Activated CD8-positive, alpha-beta T cell treated with anti-CD3 and anti-CD28 coated beads for 36 hours (primary cell): Measurements from ENCODE around the gene SULT1C4. TPM values are rescaled to one million over a fixed set of nuclear protein-coding genes. Genes with fewer than 3 reads are reported as not detected.
"Not testable (repeated sequence)": the region's sequence is repeated elsewhere in the genome, so short reads cannot be mapped to it uniquely, and the experiment has no call there.

ENCODE experiments used
- ATAC-seq: fragments of 200-7000 bp; cut with Tn5 transposase; one replicate; pipeline ENCODE4 v1.10.0; 2021; ENCODE audit warnings: mild to moderate bottlenecking, moderate library complexity
- CTCF ChIA-PET: fragments of 350-600 bp; sonication (Branson Sonifier 250); formaldehyde crosslinking; loops from one replicate; lab custom pipeline; 2021; ENCODE audit warnings: antibody characterized with exemption; lab: Charles Lee
- POLR2A ChIA-PET: fragments of 350-600 bp; sonication (Branson Sonifier 250); formaldehyde crosslinking; loops from one replicate; lab custom pipeline; 2021; ENCODE audit warnings: antibody characterized with exemption; lab: Charles Lee
- DNase-seq: peaks from one replicate; pipeline ENCODE4 v3.0.0-alpha.2; 2020
- H3K27ac Mint-ChIP-seq: one replicate; pipeline ENCODE4 v1.8.0; 2021; ENCODE audit warnings: mild to moderate bottlenecking, mixed read lengths
- H3K27me3 Mint-ChIP-seq: one replicate; pipeline ENCODE4 v1.8.0; 2021; ENCODE audit warnings: mixed read lengths
- H3K36me3 Mint-ChIP-seq: one replicate; pipeline ENCODE4 v1.8.0; 2021; ENCODE audit warnings: low read depth, mixed read lengths
- H3K4me1 Mint-ChIP-seq: one replicate; pipeline ENCODE4 v1.8.0; 2021; ENCODE audit warnings: low read depth, mixed read lengths
- H3K4me3 Mint-ChIP-seq: one replicate; pipeline ENCODE4 v1.8.0; 2021; ENCODE audit warnings: mild to moderate bottlenecking, moderate library complexity, mixed read lengths
- H3K9me3 Mint-ChIP-seq: one replicate; pipeline ENCODE4 v1.8.0; 2021; ENCODE audit warnings: mixed read lengths
- intact Hi-C: fragments of 100-400 bp; cut with micrococcal nuclease; formaldehyde crosslinking; loops from one replicate; pipeline ENCODE4 v1.10.0; 2022
- total RNA-seq, 2 experiments: library from RNA; stranded (reverse); gene quantifications; one replicate each; pipeline ENCODE4 v1.2.3, GENCODE V29; 2021
- TF ChIP-seq, protein P1 (sequence below): fragments of 200-600 bp; IDR thresholded peaks from one replicate; pipeline ENCODE4 v1.8.0; 2022; ENCODE audit warnings: antibody characterized with exemption, mild to moderate bottlenecking

SULT1C4 gene
- total RNA-seq, 2 experiments from 2014 or later: not detected

DNA sequence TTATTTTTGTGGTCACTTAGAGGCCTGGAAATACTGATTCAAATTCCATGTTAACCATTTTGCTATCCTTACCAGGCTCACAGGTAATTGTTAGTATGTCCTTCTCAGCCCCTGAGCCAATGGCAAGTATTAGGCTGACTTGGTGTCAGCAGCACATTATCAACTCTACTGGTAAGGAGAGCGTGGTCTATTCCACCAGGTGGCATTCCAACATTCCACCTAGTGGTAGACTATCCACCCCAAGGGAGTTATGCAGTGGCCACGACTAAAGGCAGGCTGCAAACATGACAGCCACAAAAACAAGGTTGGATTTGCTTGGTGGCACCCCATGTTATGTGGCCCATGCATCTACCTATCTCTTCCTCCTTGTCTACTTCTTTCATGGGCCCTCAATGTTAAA lies 39.5 kb downstream of the SULT1C4 start:
- no peaks in the 10 kb centered on the region for H3K4me1 Mint-ChIP-seq
- CTCF ChIA-PET: interaction anchor here (1.0 kb wide), 1 partner anchor 151 kb away, joined by 3 read pairs; no protein-coding TSS in a partner anchor
- no peak overlapping the region for H3K4me3 Mint-ChIP-seq
- peaks cover 2% of the 10 kb centered on the region for H3K27me3 Mint-ChIP-seq
- ATAC-seq: peak; percentile 45
- H3K9me3 Mint-ChIP-seq: no peaks in the 10 kb centered on the region
- no peak overlapping the region for H3K27ac Mint-ChIP-seq
- no peaks in the 10 kb centered on the region for H3K36me3 Mint-ChIP-seq
- TF ChIP-seq, protein P1, sequence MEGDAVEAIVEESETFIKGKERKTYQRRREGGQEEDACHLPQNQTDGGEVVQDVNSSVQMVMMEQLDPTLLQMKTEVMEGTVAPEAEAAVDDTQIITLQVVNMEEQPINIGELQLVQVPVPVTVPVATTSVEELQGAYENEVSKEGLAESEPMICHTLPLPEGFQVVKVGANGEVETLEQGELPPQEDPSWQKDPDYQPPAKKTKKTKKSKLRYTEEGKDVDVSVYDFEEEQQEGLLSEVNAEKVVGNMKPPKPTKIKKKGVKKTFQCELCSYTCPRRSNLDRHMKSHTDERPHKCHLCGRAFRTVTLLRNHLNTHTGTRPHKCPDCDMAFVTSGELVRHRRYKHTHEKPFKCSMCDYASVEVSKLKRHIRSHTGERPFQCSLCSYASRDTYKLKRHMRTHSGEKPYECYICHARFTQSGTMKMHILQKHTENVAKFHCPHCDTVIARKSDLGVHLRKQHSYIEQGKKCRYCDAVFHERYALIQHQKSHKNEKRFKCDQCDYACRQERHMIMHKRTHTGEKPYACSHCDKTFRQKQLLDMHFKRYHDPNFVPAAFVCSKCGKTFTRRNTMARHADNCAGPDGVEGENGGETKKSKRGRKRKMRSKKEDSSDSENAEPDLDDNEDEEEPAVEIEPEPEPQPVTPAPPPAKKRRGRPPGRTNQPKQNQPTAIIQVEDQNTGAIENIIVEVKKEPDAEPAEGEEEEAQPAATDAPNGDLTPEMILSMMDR: no peak
- peak; percentile 11 for DNase-seq
- intact Hi-C loops: no loop called here
- POLR2A ChIA-PET: no interaction called here

DNA sequence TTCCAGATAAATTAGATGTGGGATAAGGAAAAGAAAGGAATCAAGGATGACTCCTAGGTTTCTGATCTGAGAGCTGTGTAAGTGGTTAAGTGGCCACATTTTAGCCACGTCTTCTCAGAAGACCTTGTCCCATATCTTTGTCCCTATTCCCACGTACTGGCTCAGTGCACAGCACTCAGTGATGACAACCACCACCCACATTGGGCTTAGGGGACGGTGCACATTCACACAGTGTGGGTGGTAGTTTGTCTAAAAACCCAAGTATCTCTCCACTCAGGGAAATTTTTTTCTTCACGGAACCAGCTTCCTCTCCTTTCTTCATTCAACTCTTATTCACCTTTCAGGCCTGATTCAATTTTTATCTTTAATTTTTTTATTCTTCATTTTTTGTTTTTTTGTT lies 40.7 kb downstream of the SULT1C4 start:
- TF ChIP-seq, protein P1: no peak
- intact Hi-C loops: no loop called here
- ChIA-PET POLR2A (interaction anchor here (0.6 kb wide), 1 partner anchor 115 kb away, joined by 4 read pairs; no protein-coding TSS in a partner anchor), CTCF (interaction anchor here (1.0 kb wide), 1 partner anchor 153 kb away, joined by 3 read pairs; no protein-coding TSS in a partner anchor)
- Mint-ChIP-seq H3K4me3 (no peak overlapping the region), H3K36me3 (no peaks in the 10 kb centered on the region), H3K4me1 (no peaks in the 10 kb centered on the region), H3K27ac (no peak overlapping the region), H3K9me3 (no peaks in the 10 kb centered on the region), H3K27me3 (peaks cover 6% of the 10 kb centered on the region)
- ATAC-seq (no peak), DNase-seq (no peak)

DNA sequence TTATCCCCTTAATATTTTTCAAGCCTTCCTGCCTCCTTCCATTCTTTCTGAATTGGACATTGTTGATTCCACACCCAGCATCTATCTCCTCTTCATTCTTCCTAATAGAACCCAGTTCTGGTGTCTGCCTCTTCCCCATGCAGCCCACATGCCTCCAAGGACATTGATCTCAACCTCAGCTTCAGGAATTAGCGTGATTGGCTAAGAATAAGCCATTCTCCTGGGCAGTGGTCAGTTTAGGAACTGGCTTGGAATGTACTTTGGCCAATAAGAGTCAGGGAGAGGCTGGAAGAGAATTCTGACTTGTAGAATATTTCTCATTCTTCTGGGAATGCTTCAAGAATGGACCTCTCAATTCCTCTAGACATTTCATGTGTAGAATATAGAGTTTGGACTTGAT lies 45.3 kb downstream of the SULT1C4 start:
- Mint-ChIP-seq H3K4me1 (no peaks in the 10 kb centered on the region), H3K27me3 (peaks cover 8% of the 10 kb centered on the region), H3K9me3 (no peaks in the 10 kb centered on the region), H3K27ac (no peak overlapping the region), H3K36me3 (no peaks in the 10 kb centered on the region), H3K4me3 (no peak overlapping the region)
- POLR2A ChIA-PET: no interaction called here
- TF ChIP-seq, protein P1: no peak
- ATAC-seq: no peak
- intact Hi-C loops: no loop called here
- CTCF ChIA-PET: no interaction called here
- no peak for DNase-seq

GRCh38 chr2:108423502-108424251 lies 45.9 kb downstream of the SULT1C4 start:
- ATAC-seq (no peak), DNase-seq (no peak)
- peaks cover 8% of the 10 kb centered on the region for H3K27me3 Mint-ChIP-seq
- H3K4me3 Mint-ChIP-seq: no peak overlapping the region
- intact Hi-C loops: no loop called here
- ChIA-PET POLR2A (no interaction called here), CTCF (no interaction called here)
- H3K36me3 Mint-ChIP-seq: no peaks in the 10 kb centered on the region
- TF ChIP-seq, protein P1: no peak
- H3K27ac Mint-ChIP-seq: no peak overlapping the region
- H3K9me3 Mint-ChIP-seq: no peaks in the 10 kb centered on the region
- no peaks in the 10 kb centered on the region for H3K4me1 Mint-ChIP-seq

DNA sequence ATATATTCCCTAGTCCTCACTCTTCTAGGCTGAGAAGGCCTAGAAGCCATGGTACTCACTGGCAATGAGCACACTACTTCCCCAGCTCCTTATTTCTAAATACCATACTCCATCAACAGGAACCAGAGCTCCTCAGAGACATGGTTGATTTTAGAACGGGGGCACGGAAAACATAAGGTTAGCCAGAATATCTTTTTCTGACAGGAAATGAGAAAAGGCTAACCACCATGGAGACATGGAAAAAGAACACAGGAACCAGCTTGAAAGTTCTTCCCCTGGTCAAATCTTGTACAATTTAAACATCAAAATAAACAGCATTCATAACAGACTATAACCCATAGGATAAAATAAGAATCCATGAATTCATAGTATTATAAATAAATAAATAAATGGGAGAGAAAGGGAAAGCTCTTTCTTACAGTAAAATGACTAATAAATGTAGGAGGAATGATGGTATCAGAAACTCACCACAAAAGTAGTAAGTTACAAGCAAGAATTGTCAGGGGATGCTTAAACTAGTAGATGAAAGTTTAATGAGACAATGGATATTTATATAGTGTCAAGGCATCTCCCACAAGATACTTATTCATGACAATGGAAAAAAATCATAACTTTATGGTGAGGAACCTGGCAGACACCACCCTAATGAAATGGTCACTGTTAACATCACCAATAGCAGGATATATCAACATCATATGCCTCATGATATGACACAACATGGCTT lies 50.7 kb downstream of the SULT1C4 start:
- ATAC-seq (no peak), DNase-seq (no peak)
- no peak overlapping the region for H3K4me3 Mint-ChIP-seq
- H3K9me3 Mint-ChIP-seq: no peaks in the 10 kb centered on the region
- H3K4me1 Mint-ChIP-seq: no peaks in the 10 kb centered on the region
- no peaks in the 10 kb centered on the region for H3K36me3 Mint-ChIP-seq
- intact Hi-C loops: no loop called here
- POLR2A ChIA-PET: no interaction called here
- TF ChIP-seq, protein P1: no peak
- H3K27ac Mint-ChIP-seq: no peak overlapping the region
- peaks cover 2% of the 10 kb centered on the region for H3K27me3 Mint-ChIP-seq
- CTCF ChIA-PET: no interaction called here

GRCh38 chr2:108435578-108435977 lies 57.8 kb downstream of the SULT1C4 start:
- POLR2A ChIA-PET, H3K27me3 Mint-ChIP-seq, CTCF ChIA-PET, H3K27ac Mint-ChIP-seq, intact Hi-C loops, H3K4me3 Mint-ChIP-seq, H3K9me3 Mint-ChIP-seq, H3K36me3 Mint-ChIP-seq, ATAC-seq, DNase-seq: not testable (repeated sequence)
- peaks cover 15% of the 10 kb centered on the region for H3K4me1 Mint-ChIP-seq
